ENCODE data around the gene POU6F2.
"Not testable (repeated sequence)": the region's sequence is repeated elsewhere in the genome, so short reads cannot be mapped to it uniquely, and the experiment has no call there.

The POU6F2 gene

DNA sequence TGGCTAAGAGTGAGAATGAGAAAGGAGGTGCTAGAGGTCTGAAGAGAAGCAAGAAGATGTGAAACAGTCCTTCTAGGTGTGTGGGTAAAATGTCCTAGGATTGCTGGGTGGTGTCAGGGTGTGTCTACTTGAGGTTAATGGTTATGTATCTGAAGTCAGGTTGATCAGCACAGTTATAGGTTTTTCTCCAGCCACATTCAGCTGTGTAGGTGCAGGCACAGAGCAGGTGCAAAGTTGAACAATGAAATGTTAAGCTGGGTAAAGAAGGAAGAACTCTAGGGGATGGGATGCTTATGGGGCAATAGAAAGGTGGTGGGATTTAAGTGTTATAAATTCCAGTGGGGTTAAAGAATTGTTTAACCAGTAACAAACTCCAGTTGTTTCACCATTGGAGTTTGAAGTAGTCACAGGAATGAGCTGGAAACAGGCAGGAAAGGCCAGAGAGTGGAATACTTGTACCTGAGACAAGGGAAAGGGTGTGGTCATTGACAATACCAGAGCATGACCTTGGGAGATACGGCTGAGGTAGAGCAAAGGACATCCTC, 388.1 kb downstream of the POU6F2 start:
- no peak for DNase-seq

DNA sequence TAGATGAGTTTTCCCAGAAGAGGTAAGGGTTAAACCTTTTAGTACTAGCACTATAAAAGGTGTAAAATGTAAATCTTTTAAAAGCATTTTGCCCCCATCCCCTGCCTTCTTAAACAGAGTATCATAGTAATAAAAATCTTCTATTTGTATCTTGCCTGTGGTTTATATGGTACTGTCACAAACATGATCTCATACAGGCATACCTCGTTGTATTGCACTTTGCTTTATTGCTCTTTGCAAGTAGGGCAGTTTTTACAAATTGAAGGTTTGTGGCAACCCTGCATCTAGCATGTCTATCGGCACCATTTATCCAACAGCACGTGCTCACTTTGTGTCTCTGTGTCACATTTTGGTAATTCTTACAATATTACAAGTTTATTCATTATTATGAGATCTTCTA, 389.7 kb downstream of the POU6F2 start:
- DNase-seq: no peak

DNA sequence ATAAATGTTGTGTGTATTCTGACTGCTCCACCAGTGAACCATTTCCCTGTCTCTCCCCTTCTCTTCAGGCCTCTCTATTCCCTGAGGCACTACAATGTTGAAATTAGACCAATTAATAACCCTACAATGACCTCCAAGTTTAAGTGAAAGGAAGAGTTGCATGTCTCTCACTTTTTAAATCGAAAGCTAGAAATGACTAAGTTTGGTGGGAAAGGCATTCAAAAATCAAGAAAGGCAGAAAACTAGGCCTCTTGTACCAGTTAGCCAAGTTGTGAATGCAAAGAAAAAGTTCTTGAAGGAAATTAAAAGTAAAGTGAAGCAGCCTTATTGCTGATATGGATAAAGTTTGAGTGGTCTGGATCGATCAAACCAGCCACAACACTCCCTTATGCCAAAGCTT, 390.2 kb downstream of the POU6F2 start:
- no peak for DNase-seq

DNA sequence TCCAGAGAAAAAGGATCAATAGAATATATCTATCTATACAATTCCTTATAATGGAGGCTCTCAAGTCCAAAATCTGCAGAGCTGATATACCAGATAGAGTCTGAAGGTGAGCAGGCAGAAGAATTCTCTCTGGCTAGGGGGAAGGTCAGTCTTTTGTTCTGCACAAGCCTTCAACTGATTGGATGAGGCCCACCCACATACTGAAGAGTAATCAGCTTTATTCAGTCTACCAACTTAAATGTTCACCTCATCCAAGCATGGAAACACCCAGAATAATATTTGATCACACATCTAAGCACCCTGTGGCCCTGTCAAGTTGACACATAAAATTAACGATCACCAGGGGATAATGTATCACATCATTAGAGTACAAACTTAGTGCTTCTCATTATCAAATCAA, 394.7 kb downstream of the POU6F2 start:
- DNase-seq: no peak

DNA sequence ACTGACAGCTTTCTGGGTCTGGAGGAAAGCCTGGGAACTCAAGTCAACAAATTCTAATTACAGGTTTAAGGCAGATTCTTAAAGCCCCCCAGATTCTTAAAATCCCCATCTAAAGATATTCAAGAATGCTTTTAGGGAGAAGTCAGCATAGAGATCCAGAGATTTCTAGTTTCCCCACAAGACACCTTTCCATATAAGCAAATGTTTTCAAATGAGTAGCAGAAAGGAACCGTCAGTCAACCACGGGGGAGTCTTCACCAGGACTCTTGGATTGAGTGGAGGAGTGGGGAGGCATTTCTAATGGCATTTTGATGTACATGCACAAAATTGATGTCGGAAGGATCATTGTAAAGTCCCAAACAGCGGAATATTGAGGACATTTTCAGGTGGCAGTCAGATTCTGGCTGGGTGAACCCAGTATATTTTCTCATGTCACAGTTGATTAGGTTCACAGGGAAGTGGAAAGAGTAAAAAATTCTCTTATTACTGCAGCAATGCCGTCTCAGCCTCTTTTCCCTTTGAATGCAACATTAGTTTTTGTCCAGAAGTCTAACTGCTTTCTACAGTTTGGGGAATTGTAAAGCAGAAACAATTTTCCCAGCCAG, 396.8 kb downstream of the POU6F2 start:
- DNase-seq: no peak

DNA sequence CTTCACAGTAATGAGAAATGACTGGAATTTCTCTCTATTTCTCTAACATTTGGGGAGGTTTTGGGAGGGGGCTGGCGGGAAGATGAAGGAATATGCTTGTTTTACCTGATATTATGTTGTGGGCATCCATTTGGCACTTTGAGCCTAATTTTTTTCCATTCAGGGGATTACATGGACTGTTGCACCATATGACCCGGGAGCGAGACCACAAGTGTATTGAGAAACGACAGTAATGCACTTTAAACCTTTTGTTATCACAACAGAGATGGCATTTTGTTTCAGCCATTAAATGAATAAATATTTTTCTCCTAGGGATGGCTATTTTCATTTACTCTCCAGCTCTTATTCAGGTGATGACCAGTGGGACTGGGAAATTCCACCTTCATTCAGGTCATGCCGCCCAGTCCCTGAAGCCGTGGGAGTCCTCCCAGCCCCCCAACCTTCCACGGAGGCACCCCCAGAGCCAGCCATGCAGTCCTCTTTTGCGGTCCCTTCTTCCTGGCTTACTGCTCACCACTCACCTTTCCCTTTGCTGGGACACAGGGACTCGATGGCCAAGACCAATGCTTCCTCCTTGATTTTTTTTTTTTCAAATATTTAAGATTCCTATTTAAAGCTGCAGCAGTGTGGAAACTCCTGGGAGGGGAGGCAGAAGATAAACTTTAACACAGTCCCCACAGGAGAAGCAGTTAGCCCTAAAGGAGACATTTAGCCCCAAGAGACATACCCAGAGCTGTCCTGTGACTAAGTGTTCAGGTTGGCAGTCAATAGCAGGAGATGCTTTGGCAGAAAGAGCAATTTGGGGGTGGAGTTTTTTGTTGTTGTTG, 397.6 kb downstream of the POU6F2 start:
- no peak for DNase-seq

DNA sequence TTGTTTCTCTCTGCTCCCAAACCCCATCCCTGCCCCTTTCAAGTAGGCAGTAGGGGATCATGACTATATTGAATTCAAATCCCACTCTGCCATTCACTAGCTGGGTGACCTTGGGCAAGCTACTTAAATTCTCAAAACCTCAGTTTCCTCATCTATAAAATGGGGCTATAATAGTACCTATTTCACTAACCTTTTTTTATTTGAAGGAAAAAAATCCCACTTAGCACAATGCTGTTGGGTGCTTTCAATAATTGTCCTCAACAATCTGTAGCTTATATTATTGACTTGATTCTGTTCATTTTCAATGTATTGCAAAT, 398.1 kb downstream of the POU6F2 start:
- DNase-seq: no peak

DNA sequence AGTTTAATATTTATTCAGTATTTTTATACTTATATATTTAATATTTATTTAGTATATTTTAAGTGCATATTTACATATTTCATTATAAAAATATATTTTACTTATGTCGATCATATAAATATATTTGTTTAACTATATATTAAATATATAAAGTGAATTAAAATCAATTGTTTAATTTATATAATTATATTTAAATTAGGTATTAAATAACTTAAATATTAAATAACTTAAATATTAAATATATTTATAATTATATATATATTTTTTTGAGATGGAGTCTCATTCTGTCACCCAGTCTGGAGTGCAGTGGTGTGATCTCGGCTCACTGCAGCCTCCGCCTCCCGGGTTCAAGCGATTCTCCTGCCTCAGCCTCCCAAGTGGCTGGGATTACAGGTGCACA, 399.2 kb downstream of the POU6F2 start:
- not testable (repeated sequence) for DNase-seq

DNA sequence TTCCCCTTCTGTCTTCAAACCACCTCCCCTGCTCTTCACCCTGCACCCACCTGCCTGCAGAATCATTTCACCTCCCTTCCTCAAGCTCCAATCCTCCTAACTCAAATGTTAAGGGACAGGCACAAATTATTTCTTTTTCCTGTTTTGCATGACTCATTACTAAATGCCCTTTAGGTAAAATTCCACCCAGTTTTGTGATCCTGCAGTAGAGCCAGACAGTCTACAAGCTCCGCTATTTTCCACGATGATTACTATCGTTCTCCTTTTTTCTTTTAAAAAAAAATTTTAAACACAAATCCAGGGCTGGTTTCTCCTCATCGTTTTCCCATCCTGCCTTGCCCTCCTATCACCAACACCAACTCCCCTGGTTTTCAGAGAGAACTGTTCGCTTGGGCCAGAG, 401.7 kb downstream of the POU6F2 start:
- DNase-seq: no peak

DNA sequence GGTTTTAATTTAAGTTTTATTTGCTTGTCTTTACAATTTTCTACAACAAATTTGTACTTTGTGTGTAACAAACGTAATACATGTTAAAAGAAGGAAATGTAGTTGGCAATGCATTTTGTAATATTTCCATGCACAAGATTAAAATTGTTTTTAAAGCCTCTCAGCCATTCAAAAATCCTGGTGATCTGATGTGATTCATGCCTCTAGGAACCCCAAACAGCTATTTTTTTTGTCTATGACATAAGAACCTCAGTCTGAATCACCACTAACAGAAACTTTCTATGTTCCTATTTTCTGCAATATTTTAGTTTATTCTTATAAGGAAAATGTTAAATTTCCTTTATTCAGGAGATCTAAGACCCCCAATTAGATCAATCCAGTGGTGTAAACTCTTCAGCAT, 405.4 kb downstream of the POU6F2 start:
- no peak for DNase-seq

DNA sequence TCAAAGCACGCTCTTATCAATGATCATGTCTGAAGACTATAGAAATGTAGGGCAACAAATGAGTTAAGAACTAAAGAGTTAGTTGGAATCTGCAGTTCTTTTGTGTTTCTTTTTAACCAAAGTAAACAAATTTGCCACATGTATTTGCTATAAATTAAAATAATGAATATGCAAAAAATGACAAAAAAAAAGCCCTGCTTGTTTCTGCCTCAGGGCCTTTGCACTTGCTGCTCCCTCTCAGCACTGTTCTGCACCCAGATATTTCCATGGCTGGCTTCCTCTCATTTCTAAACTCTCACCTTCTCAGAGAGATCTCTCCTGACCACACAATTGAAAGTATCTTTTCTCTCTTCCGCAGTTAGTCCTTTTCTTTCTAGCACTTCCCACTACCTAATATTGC, 406.7 kb downstream of the POU6F2 start:
- DNase-seq: no peak

DNA sequence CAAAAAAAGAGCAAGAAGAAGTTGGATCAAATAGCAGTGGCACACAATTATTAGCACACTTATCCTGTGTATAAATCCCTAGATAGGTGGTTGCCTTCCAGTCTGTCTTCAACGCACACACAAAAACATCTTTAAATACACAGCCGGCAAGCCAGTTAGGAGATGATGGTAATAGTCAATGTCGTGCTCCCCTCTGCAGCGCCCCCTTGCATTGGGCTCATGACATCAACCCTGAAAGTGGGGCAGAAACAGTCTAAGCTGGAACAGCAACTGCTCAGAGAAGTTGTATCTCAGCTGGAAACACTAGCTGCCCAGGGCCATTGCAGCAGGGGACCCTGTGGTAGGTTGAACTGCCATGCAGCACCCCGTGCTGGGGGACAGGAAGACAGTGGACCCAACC, 409.0 kb downstream of the POU6F2 start:
- DNase-seq: no peak

DNA sequence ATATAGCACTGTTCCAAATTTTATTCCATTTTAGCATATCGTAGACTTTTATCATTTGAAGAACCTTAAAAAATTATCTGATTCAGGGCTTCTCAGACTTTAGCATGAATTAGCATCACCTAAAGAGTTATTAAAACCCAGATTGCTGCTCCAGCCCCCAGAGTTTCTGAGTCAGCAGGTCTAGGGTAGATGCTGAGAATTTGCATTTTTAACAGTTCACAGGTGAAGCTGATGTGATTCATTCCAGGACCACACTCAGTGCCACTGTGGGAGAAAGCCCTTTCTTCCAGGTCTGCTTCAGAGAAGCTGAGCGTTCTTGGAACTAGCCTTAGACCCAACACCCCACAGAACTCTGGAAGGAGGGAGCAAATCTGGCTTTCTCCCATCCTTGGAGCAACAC, 414.4 kb downstream of the POU6F2 start:
- DNase-seq: no peak

DNA sequence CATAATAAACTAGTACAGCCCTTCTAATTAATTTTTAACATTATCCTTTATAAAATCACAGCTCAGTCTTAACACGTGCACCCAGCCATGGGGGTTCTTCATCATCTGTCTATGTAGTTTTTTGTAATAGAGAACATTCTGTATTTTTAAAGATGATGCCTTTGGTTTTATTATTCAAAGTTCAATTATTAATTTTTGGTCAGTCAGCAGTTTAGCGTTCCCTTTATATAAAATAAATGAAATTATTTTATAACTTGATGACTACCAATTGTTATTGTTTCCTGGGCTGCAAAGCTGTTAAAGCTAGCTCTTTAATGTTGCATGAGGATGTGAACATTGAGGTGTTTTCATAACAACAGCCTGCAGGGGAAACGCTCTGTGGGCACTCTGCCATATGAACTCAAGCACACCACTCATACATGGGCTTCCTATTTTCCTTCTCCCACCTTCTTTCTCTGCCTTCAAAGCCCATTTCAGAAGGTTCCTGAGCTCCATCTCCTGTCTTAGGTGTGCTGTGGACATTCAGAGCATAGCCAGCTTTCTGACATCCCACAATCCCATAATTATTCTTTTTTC, 416.5 kb downstream of the POU6F2 start:
- no peak for DNase-seq

DNA sequence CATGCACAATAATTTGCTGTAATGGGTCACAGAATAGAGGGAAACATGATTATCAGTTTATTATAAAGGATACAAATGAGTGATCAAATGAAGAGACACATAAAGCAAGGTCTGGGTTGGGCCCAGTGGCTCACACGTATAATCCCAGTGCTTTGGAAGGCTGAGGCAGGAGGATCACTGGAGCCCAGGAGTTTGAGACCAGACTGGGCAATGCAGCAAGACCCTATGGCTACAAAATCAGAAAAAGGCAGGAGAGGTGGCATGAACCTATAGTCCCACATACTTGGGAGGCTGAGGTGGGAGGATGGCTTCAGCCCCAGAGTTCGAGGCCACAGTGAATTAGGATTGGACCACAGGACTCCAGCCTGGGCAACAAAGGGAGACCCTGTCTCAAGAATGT, 421.7 kb downstream of the POU6F2 start:
- no peak for DNase-seq

DNA sequence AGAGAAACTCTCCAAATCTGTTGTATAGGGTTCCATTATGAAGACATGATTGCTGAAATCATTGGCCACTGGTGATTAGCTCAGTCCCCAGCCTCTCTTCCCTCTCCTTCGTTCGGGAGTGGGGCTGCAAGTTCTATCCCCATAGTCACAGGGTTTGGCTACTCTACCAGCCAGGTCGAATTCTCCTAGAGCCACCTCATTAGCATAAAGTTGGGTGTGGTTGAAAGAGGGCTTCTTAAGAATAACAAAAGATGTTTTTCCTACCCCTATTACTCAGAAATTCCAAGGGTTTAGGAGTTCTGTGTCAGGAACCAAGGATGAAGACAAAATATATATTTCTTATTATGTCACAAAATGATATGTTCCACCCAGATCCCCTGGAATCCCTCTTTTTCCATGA, 422.3 kb downstream of the POU6F2 start:
- no peak for DNase-seq

DNA sequence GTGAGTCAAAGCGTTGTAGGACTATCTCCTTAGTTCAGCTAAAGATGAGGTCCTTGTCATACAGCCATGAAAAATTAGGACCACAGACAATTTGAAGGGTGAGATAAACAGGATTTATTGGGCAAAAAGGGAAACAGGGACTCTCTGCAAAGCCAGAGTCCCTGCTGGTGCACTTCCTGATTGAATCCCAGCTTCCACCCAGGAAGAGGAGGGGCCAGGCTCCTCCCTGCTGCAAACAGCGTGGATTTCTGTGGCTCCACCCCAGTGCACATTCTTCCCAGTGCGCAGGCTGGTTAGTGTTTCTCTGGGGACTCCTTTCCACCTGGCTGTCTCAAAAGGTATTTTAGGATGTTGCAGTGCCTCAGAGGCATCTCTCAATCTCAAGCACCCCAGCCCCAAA, 423.1 kb downstream of the POU6F2 start:
- DNase-seq: no peak

DNA sequence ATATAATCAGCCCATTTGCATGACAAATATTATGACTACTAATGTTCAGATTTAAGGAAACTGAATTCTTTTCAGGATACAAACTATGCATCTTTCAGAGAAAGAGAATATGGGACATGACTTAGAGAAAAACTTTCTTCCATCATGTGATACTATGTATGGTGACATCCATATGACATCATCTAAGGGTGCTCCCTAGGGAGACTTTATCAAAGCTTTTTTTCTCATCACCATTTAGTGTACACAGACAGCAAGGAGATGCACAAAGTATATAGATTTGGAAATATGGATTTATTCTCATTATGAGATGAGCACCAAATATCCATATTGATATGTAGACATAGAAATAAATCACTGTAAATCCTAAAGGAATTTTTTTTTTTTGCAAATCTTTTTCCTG, 424.3 kb downstream of the POU6F2 start:
- DNase-seq: no peak

DNA sequence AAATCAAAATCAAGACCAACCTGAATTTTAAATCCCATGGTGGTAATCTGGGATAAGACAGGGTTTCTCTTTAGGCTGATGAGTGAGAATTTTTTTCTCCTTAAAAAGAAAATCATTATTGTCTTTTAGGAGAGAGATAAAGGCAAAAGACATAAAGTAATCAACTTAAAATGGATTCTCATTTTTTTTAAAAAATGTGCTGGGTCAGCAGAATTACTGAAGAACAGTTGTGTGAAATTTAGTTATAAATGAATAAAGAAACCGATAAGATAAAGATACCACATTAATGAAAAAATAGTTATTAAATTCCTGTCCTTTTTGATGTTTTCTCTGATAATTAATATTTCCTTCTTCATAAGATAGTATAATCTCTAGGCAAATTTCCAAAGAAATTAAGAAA, 427.2 kb downstream of the POU6F2 start:
- DNase-seq: no peak

DNA sequence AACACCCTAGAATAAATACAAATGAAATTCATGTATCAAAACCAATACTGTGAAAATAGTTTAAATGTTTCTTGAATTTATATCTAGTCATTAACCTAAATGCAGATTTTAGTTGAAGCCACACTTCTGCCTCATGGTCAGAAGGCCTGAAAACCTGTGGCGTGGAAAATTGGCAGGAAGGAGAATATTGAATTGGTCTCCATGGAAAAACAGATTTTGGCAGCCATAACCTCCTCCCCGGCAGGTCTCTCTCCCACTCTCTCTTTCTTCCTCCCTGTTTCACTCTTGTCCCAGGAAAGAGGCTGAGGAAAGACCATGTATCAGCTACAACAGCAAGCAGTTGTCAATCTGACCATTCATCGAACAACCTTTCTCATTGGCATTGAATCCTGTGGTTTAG, 427.9 kb downstream of the POU6F2 start:
- no peak for DNase-seq

DNA sequence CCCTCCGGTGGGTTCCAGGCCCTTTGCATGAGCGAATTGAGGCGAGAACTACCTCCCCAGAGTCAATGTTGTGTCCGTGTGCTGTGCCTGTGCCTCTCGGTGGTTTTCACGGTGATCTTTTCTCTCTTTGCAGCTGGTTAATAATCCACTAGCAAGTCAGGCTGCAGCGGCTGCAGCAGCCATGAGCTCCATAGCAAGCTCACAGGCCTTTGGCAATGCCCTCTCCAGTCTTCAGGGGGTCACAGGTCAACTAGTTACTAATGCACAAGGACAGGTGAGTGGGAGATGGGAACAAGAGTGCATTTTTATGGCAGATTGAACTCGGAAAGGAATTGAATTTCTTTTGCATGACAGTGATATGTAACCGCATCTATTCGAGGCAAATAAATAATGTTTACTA, 428.8 kb downstream of the POU6F2 start:
- no peak for DNase-seq

DNA sequence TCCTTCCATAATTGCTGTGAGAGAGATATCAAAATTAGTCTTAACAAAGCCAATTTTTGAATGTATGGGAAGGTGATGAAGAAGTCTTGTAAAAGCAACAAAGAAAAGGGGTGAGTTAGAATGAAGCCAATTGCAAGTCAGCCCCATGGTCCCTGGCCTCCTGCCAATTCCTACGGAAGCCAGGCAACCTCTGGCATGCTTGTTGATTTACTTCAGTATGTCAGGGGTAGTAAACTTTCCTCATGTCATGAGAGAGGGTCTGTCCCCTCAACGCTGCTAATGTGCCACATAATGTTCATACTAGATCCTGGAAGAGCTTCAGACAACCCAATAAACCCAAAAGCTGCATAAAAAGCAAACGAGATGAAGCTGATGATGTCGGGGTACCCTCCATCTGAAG, 429.4 kb downstream of the POU6F2 start:
- no peak for DNase-seq

DNA sequence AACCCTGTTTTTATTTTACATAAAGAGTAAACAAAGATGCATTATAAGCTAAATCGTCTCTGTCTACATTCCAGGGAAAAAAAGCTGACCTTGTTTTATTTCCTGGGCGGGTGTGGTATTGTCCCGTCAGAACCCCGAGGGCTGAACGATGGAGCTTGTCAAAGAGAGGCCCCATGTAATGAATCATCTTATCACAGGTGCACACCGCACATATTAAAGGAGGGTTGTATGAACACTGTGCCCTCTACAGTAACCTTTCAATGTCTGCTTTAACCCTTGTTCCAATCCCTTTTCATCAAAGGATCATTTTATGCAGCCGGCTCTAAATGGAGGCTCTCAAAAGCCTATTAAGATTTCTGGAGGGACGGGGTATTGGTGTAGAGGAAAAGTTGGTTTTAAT, 430.0 kb downstream of the POU6F2 start:
- DNase-seq: no peak

DNA sequence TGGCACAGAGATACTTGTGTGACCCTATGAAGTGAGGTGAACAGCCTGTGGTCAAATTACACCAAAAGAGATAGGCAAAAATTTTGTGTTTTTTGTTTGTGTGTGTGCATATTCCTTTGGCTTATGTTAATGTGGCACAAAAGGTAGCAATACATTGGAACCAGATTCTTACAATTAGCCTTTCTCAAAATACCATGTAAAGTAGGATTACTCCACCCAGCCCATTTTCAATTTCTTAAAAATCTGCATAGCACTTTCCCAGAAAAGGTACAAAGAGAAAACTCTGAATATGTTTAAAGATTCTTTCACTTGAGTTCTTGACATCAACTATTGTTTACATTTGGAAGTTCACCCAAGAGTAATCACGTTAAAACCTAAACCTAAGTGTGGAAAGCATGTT, 431.2 kb downstream of the POU6F2 start:
- DNase-seq: no peak

DNA sequence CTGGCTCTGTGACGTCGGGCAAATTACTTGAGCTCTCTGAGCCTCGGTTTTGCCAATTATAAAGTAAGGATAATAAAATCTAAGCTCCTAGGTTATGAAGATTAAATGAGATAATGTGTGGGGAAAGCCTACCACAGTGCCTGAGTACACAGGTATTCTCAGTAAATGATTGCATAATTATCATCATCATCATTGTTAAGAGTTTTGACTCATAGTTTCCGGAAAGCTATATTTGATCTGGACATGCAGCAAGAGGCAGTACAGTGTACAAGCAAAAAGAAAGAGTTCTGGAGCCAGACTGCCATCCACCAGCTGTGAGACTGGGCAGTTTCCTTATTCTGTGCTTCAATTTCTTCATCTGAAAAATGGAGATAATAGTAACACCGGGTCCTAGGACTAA, 432.9 kb downstream of the POU6F2 start:
- DNase-seq: no peak
